Epithelial cell of proximal tubule (primary cell): ENCODE measurements around the gene PARD6B. TPM values are rescaled to one million over a fixed set of nuclear protein-coding genes. Genes with fewer than 3 reads are reported as not detected.

ENCODE experiments used
- DNase-seq: peaks from one replicate; pipeline ENCODE4 v3.0.0-alpha.2; 2011; ENCODE audit warnings: low read depth
- H3K4me3 ChIP-seq: 2 replicates; pipeline ENCODE4 v1.5.1; 2011; ENCODE audit warnings: low read depth, mild to moderate bottlenecking, low read length
- CTCF ChIP-seq: conservative IDR thresholded peaks from 2 replicates; pipeline ENCODE4 v1.5.1; 2012; ENCODE audit warnings: low read depth, mild to moderate bottlenecking, low read length
- total RNA-seq: library from RNA; depleted of rRNA; stranded (reverse); fragments of >200 nt; gene quantifications from 2 replicates; pipeline ENCODE4 v1.2.3, GENCODE V29; 2015

The PARD6B gene
- total RNA-seq, 1 donor from 2014 or later, result 44.4 TPM

- TF ChIP-seq CTCF, result no peak
- no peak for DNase-seq
- H3K4me3 ChIP-seq, result no peak overlapping the region
Measured at GRCh38 chr20:50784464-50784863, 53.1 kb downstream of the PARD6B start.

- no peak for TF ChIP-seq CTCF
- DNase-seq, result no peak
- H3K4me3 ChIP-seq, result no peak overlapping the region
Measured at GRCh38 chr20:50786703-50787102, 55.3 kb downstream of the PARD6B start.

- DNase-seq, result no peak
- no peak overlapping the region for H3K4me3 ChIP-seq
- TF ChIP-seq CTCF, result no peak
Measured at GRCh38 chr20:50787181-50787580, 55.8 kb downstream of the PARD6B start.

GRCh38 chr20:50788045-50788991, 56.9 kb downstream of the PARD6B start:
- peak; percentile 87 for TF ChIP-seq CTCF
- DNase-seq, result no peak
- H3K4me3 ChIP-seq, result no peak overlapping the region

- H3K4me3 ChIP-seq, result no peak overlapping the region
- TF ChIP-seq CTCF, result no peak
- DNase-seq, result no peak
Measured at GRCh38 chr20:50789968-50790650, 58.7 kb downstream of the PARD6B start.

GRCh38 chr20:50790651-50791277, 59.4 kb downstream of the PARD6B start:
- H3K4me3 ChIP-seq, result no peak overlapping the region
- DNase-seq, result no peak
- TF ChIP-seq CTCF, result peak; percentile 72
